GM20000 (cell line): ENCODE measurements around the gene SGTA.

Experiments
- DNase-seq: peaks from one replicate; pipeline ENCODE4 v3.0.0; 2012; ENCODE audit warnings: low spot score
- TF ChIP-seq, protein P1 (sequence below): IDR thresholded peaks from 2 replicates; pipeline ENCODE4 v1.5.1; 2012; ENCODE audit warnings: mild to moderate bottlenecking, control low read depth; ENCODE audit errors: extremely low read depth, missing control alignments

Gene SGTA

DNA sequence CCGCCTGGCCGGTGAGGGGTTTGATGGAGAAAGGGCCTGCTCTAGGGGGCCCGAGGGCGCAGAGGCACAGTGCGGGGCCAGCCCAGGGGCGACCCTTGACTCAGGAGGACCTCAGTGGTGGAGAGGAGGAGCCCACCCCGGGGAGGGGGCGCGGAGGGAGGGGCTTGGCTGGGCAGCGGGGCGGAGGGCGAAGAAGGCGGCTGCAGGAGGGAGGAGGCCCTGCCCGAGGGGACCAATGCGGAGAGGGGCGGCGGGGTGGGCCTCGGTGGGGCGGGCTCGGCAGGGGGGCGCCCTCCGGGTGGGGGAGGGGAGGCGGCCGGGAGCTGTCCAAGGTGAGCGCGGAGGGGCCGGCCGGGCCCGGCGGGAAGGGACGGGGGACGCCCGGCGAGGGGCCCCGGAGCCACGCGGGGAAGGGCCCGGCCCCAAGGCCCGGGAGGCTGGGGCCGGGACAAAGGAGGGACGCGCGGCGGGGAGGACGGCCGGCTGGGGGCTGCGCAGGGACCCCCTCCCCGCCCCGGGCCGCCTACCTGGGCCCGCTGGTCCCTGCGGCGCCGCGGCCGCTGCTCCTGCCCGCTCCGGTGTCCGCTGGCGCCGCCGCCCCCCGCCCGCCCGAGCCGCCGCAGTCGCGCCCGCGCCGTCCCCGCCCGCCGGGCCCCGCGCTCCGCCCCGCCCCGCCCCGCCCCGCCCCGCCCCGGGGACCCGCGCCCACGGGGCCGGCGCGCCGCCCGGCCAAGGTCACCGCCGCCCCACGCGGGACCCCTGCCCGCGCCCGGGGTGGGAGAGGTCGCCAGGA is 62.1 kb downstream of the SGTA start, which contains the start of gene DIRAS1:
Gene DIRAS1 (minus strand): TSS at position 596 of the 793 bp plus-strand sequence. CDS start 3,566 bp downstream, outside the sequence.
- no peak for DNase-seq
- TF ChIP-seq, protein P1, sequence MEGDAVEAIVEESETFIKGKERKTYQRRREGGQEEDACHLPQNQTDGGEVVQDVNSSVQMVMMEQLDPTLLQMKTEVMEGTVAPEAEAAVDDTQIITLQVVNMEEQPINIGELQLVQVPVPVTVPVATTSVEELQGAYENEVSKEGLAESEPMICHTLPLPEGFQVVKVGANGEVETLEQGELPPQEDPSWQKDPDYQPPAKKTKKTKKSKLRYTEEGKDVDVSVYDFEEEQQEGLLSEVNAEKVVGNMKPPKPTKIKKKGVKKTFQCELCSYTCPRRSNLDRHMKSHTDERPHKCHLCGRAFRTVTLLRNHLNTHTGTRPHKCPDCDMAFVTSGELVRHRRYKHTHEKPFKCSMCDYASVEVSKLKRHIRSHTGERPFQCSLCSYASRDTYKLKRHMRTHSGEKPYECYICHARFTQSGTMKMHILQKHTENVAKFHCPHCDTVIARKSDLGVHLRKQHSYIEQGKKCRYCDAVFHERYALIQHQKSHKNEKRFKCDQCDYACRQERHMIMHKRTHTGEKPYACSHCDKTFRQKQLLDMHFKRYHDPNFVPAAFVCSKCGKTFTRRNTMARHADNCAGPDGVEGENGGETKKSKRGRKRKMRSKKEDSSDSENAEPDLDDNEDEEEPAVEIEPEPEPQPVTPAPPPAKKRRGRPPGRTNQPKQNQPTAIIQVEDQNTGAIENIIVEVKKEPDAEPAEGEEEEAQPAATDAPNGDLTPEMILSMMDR: no peak

DNA sequence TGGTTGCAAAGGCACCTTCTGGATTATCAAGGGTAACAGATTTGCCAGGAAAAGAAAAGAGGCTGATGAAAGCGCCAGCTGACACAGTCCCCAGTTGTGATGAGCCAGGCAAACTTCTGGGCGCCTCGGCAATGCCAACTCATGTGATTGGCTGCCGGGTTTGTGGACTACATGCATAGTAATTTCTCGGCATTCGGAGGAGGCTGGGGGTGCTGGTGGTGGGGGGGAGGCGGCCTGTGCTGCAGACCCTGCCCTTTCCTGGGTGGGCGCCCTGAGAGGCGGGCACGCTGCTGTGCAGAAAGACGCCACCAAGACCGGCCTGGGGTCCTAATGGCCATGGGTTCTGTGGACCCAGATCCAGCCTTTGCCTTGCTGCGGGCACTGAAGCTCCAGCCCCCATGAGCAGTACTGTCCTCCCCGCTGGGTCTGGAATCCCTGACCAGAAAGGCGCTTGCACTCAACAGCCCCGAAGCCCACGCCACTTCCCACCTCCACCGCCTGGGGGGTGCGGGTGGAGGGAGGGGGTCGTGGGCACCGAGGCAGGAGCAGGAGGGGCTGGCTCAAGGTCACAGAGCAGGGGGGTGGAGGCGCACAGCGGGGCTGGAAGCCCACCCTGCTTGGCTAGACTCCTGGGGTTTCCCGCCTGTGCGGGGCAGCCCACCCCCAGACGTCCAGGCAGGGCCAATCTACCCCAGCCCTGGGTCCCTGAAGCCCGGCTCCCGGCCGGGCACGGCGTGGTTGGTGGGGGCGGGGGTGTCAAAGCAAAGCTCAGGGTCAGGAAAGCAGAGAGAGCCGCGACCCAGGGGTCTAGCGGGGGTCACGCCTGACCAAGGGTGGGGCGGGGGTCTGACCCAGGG is 62.9 kb downstream of the SGTA start:
- TF ChIP-seq, protein P1: no peak
- no peak for DNase-seq

DNA sequence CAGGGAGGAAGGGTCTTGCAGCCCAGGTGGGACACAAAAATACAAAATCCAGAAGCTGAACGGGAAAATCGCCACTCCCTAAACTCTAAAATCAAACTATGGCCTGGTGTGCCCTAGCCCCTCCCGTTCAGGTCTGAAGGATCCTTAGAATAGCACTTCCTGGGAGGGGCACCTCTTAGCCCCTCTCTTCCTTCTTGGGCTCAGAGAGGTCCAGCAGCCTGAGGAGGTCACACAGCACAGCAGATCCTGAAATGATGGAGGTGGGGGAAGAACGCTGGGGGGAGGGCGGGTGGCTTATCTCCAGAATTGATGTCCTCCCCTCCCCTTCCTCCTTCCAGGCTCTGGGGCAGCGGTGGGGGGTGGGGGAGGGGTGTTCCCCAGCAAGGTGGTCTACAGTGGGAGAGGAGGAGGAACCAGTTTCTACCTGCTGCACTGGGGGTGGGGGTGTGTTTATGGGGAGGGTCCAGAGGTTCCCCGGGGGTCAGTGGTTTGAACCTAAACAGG is 63.8 kb downstream of the SGTA start:
- TF ChIP-seq, protein P1: no peak
- DNase-seq: no peak

- TF ChIP-seq, protein P1: no peak
- no peak for DNase-seq
These were observed 65.2 kb downstream of the SGTA start for GRCh38 chr19:2717638-2718541.

DNA sequence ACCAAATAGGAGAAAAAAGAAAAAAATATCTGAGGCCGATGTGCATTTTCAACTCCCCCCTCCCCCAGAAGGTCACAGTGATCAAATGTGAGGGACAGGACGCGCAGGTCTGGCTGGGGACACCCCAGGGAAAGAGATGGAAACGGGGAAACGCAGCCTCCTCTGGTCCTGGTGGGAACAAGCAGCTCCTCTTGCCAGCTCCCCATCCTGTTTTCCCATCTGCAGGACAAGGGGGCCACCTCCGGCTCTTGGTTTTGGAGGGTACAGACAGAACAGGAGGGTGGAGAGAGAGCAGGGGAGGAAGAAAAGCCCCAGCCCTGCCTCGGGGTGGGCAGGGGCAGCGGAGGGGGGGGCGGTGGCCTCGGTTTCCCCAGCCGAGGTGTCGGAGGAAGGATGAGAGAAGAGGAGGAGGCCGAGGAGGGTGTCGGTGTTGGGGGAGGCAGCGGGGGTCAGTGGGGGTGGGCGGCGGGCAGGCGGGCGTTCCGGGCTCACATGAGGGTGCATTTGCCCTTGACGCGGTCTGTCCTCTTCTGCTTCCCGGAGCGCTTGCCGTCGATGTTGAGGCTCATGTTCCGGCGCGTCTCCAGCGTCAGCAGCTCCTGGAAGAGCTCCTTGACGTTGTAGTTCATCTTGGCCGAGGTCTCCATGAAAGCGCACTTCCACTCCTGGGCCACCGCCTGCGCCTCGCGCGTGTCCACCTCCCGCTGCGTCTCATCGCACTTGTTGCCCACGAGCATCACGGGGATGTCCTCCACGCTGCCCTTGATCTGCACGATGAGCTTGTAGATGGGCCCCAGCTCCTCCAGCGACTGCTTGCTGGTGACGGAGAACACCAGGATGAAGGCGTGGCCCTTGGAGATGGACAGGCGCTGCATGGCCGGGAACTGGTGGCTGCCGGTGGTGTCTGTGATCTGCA is 66.1 kb downstream of the SGTA start:
- TF ChIP-seq, protein P1: no peak
- DNase-seq: no peak

DNA sequence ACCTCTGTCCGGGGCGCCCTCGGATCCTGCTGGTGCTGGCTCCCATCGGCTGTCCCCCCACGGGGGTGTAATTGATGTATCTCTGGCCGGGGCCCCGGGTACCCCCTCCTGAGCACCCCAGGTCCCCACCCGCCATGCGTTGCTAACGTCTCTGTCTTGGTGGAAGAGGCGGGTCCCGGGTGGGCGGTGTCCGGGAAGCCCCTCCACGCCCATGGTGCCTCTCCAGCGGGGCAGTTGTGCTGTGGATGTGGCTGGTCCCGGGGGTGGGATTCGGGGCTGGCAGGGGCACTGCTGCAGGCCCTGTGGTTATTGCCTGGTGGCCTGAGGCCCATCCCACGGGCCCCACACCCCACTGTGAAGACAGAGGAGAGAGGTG is 66.8 kb downstream of the SGTA start:
- TF ChIP-seq, protein P1: no peak
- DNase-seq: no peak
